ENCODE data around the gene CIBAR2.

CIBAR2 gene

DNA sequence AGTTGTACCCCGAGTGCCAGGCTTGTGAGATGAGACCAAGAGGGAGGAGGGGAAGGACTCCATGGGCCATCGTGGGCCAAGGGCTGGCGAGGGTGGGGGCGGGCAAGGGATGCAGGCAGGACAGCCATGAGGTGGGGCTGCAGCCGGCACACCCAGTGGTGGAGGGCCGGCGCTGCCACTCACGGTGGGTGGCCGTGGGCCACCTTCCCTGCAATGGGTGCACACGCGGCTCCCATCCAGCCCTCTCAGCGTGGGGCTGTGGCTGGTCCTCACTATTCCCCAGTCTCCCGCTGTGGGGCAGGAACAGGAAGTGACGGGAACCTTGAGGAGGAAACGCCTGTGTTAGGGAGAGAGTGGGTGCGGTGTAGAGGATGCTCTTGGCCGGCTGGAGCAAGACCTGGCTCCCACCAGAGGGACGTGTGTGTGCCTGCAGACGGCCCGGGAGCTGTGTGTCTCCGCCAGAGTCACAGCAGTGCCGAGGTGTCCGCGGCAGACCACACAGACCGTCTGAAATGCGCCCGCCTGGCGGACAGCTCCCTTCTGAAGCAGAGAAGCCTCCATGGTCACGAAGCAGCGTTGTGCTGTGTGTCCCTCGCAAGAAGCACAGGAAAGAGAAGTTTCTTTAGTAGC is 23.6 kb downstream of the CIBAR2 start:
- Histone ChIP-seq H3K4me3 (no peak overlapping the region), H3K36me3 (peaks cover 0 to 9% (median 0%) of the 10 kb centered on the region in 3 donors), H3K27ac (peak overlapping the region in 1 of 2 donors; percentile 30), H3K4me1 (peaks cover 0 to 21% (median 17%) of the 10 kb centered on the region in 4 donors), H3K9me3 (no peaks in the 10 kb centered on the region), H3K27me3 (no peaks in the 10 kb centered on the region)
- TF ChIP-seq CTCF (IDR thresholded peaks at IDR 0.05), result no peak
- no peak for DNase-seq
- intact Hi-C loops (cut with DNase I; ENCODE audit: low total_unique reads), result no loop called here

GRCh38 chr16:85087899-85088569 is 24.2 kb downstream of the CIBAR2 start:
- H3K4me3 ChIP-seq, result no peak overlapping the region
- no peak overlapping the region for H3K27ac ChIP-seq
- peaks cover 0 to 21% (median 17%) of the 10 kb centered on the region in 4 donors for H3K4me1 ChIP-seq
- H3K36me3 ChIP-seq, result peaks cover 0 to 9% (median 0%) of the 10 kb centered on the region in 3 donors
- intact Hi-C loops (cut with DNase I; ENCODE audit: low total_unique reads), result no loop called here
- no peak for DNase-seq
- H3K9me3 ChIP-seq, result no peaks in the 10 kb centered on the region
- no peak for TF ChIP-seq CTCF (IDR thresholded peaks at IDR 0.05)
- H3K27me3 ChIP-seq, result no peaks in the 10 kb centered on the region

GRCh38 chr16:85086347-85087291 is 25.7 kb downstream of the CIBAR2 start:
- Histone ChIP-seq H3K4me1 (peaks cover 0 to 21% (median 17%) of the 10 kb centered on the region in 4 donors), H3K9me3 (no peaks in the 10 kb centered on the region), H3K27ac (no peak overlapping the region), H3K4me3 (no peak overlapping the region), H3K27me3 (no peaks in the 10 kb centered on the region), H3K36me3 (peaks cover 0 to 9% (median 3%) of the 10 kb centered on the region in 3 donors)
- intact Hi-C loops (cut with DNase I; ENCODE audit: low total_unique reads), result no loop called here
- peak; percentile 70 to 79 for DNase-seq
- peak; percentile 45 to 50 for TF ChIP-seq CTCF (IDR thresholded peaks at IDR 0.05)

- Histone ChIP-seq H3K36me3 (peaks cover 0 to 9% (median 7%) of the 10 kb centered on the region in 3 donors), H3K4me1 (peaks cover 0 to 19% (median 17%) of the 10 kb centered on the region in 4 donors), H3K27ac (no peak overlapping the region), H3K9me3 (no peaks in the 10 kb centered on the region), H3K4me3 (no peak overlapping the region), H3K27me3 (no peaks in the 10 kb centered on the region)
- no peak for DNase-seq
- no peak for TF ChIP-seq CTCF (IDR thresholded peaks at IDR 0.05)
- intact Hi-C loops (cut with DNase I; ENCODE audit: low total_unique reads), result no loop called here
These were observed 26.6 kb downstream of the CIBAR2 start for GRCh38 chr16:85085721-85086120.

- H3K4me3 ChIP-seq, result no peak overlapping the region
- TF ChIP-seq CTCF (IDR thresholded peaks at IDR 0.05), result no peak
- peaks cover 0 to 11% (median 10%) of the 10 kb centered on the region in 4 donors for H3K4me1 ChIP-seq
- intact Hi-C loops (cut with DNase I; ENCODE audit: low total_unique reads), result no loop called here
- H3K27me3 ChIP-seq, result no peaks in the 10 kb centered on the region
- DNase-seq, result no peak
- no peak overlapping the region for H3K27ac ChIP-seq
- no peaks in the 10 kb centered on the region for H3K9me3 ChIP-seq
- H3K36me3 ChIP-seq, result peaks cover 0 to 12% (median 7%) of the 10 kb centered on the region in 3 donors
These were observed 27.3 kb downstream of the CIBAR2 start for GRCh38 chr16:85084841-85085510.

Measured in tibial artery (tissue), 4 donors.